ENCODE data around the gene POLR3K. TPM values are rescaled to one million over a fixed set of nuclear protein-coding genes. Genes with fewer than 3 reads are reported as not detected.

Gene POLR3K
- 37.9 to 40.1 TPM (median 38.6 TPM) in 3 replicates for total RNA-seq (2021)
- percentile 85 among the genes with signal in this experiment for Bru-seq, nascent RNA
- long read RNA-seq, experiment 1, transcript POLR3K-201 (3 exons, 1,392 nt) = major isoform, 113 of 116 reads
- long read RNA-seq, experiment 1, partial matches to known transcripts = 1 of 116 reads
- long read RNA-seq, experiment 1, other reads (novel, unspliced or antisense) = 2 of 116 reads
- long read RNA-seq, experiment 2, transcript POLR3K-201 (3 exons, 1,392 nt) = major isoform, 75 of 79 reads
- long read RNA-seq, experiment 2, partial matches to known transcripts = 4 of 79 reads
- long read RNA-seq, experiment 2, other reads (novel, unspliced or antisense) = 0 of 79 reads
- long read RNA-seq, experiment 3, transcript POLR3K-201 (3 exons, 1,392 nt) = major isoform, 47 of 48 reads
- long read RNA-seq, experiment 3, partial matches to known transcripts = 0 of 48 reads
- long read RNA-seq, experiment 3, other reads (novel, unspliced or antisense) = 1 of 48 reads

DNA sequence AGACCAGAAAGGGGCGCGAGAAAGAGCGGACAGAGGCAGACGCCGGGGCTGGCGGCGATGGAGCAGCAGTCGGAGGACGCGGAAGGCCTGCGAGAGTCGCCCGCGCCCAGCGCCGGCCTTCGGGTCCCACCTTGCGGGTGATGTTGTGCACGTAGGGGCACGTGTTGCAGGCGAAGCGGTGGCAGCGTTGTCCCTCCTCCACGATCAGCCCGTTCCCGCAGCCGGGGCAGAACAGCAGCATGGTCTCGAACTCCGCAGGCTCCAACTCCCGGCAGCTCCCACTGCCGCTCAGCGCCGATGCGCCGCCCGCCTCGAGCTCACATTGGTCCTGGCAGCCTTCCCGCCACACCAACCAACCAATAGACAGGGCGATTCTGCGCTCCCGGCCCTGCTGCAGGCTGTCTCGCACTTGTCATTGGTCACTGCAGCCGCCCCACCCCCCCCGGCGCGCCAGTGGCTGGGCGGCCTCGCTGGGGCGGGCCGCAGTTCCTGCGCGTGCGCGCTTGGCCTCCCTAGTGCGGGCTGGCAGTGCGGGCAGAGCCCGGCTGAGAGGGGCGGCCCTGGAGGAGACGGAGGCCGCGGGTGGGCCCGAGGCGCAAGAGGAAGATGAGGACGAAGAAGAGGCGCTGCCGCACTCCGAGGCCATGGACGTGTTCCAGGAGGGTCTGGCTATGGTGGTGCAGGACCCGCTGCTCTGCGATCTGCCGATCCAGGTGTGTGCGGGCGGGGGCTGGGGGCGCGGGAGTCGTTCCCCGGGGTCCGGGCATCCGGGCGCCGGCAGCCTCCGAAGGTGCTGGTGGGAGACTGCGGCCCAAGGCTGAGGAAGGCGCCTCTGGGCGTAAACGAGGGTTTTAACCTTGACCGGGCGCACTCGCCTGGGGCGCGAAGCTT, at the start of gene POLR3K, which contains the start of gene SNRNP25:
TSS of gene POLR3K (minus strand) at position 263 of the 891 bp plus-strand sequence. CDS start at position 241, 22 bp downstream.
TSS of gene SNRNP25 (plus strand) at position 483 of the 891 bp plus-strand sequence. CDS start at position 672, 189 bp downstream.
- Mint-ChIP-seq H3K4me3 (peak within 1 kb of the TSS; percentile 99), H3K27ac (peak within 1 kb of the TSS; percentile 99), H3K27me3 (ENCODE audit: low read depth) (no peaks in the 10 kb centered on the region; the same call in 1 of the 2 replicates), H3K9me3 (no peaks in the 10 kb centered on the region), H3K36me3 (peaks cover 51% of the 10 kb centered on the region), H3K4me1 (peaks cover 13% of the 10 kb centered on the region)
- CTCF ChIA-PET = interaction anchor here (0.5 to 2.5 kb wide), 18 partner anchors 8 to 309 kb away, joined by 3 to 39 read pairs (median 5); partner anchors contain the start of gene RHBDF1
- DNase-seq (ENCODE audit: low spot score) (peak; percentile 98), ATAC-seq (peak; percentile 98)
- POLR2A ChIA-PET = interaction anchor here (1.0 to 1.6 kb wide), 8 partner anchors 12 to 299 kb away, joined by 4 to 16 read pairs (median 6); partner anchors contain the start of genes AXIN1, FAM234A and RHBDF1
- TF ChIP-seq, protein P1, sequence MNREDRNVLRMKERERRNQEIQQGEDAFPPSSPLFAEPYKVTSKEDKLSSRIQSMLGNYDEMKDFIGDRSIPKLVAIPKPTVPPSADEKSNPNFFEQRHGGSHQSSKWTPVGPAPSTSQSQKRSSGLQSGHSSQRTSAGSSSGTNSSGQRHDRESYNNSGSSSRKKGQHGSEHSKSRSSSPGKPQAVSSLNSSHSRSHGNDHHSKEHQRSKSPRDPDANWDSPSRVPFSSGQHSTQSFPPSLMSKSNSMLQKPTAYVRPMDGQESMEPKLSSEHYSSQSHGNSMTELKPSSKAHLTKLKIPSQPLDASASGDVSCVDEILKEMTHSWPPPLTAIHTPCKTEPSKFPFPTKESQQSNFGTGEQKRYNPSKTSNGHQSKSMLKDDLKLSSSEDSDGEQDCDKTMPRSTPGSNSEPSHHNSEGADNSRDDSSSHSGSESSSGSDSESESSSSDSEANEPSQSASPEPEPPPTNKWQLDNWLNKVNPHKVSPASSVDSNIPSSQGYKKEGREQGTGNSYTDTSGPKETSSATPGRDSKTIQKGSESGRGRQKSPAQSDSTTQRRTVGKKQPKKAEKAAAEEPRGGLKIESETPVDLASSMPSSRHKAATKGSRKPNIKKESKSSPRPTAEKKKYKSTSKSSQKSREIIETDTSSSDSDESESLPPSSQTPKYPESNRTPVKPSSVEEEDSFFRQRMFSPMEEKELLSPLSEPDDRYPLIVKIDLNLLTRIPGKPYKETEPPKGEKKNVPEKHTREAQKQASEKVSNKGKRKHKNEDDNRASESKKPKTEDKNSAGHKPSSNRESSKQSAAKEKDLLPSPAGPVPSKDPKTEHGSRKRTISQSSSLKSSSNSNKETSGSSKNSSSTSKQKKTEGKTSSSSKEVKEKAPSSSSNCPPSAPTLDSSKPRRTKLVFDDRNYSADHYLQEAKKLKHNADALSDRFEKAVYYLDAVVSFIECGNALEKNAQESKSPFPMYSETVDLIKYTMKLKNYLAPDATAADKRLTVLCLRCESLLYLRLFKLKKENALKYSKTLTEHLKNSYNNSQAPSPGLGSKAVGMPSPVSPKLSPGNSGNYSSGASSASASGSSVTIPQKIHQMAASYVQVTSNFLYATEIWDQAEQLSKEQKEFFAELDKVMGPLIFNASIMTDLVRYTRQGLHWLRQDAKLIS (CRISPR knock-in tag; IDR thresholded peaks at IDR 0.05; ENCODE audit: borderline replicate concordance) = 0 out of 2 replicates have a peak, but pooled peaks have one; percentile 14
- TF ChIP-seq, protein P2, sequence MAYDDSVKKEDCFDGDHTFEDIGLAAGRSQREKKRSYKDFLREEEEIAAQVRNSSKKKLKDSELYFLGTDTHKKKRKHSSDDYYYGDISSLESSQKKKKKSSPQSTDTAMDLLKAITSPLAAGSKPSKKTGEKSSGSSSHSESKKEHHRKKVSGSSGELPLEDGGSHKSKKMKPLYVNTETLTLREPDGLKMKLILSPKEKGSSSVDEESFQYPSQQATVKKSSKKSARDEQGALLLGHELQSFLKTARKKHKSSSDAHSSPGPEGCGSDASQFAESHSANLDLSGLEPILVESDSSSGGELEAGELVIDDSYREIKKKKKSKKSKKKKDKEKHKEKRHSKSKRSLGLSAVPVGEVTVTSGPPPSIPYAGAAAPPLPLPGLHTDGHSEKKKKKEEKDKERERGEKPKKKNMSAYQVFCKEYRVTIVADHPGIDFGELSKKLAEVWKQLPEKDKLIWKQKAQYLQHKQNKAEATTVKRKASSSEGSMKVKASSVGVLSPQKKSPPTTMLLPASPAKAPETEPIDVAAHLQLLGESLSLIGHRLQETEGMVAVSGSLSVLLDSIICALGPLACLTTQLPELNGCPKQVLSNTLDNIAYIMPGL (CRISPR knock-in tag; IDR thresholded peaks at IDR 0.05) = peak; percentile 67; the same call in 1 of the 2 replicates
- no peak for TF ChIP-seq ZNF121 (CRISPR knock-in tag; IDR thresholded peaks at IDR 0.05)
- TF ChIP-seq, protein P3, sequence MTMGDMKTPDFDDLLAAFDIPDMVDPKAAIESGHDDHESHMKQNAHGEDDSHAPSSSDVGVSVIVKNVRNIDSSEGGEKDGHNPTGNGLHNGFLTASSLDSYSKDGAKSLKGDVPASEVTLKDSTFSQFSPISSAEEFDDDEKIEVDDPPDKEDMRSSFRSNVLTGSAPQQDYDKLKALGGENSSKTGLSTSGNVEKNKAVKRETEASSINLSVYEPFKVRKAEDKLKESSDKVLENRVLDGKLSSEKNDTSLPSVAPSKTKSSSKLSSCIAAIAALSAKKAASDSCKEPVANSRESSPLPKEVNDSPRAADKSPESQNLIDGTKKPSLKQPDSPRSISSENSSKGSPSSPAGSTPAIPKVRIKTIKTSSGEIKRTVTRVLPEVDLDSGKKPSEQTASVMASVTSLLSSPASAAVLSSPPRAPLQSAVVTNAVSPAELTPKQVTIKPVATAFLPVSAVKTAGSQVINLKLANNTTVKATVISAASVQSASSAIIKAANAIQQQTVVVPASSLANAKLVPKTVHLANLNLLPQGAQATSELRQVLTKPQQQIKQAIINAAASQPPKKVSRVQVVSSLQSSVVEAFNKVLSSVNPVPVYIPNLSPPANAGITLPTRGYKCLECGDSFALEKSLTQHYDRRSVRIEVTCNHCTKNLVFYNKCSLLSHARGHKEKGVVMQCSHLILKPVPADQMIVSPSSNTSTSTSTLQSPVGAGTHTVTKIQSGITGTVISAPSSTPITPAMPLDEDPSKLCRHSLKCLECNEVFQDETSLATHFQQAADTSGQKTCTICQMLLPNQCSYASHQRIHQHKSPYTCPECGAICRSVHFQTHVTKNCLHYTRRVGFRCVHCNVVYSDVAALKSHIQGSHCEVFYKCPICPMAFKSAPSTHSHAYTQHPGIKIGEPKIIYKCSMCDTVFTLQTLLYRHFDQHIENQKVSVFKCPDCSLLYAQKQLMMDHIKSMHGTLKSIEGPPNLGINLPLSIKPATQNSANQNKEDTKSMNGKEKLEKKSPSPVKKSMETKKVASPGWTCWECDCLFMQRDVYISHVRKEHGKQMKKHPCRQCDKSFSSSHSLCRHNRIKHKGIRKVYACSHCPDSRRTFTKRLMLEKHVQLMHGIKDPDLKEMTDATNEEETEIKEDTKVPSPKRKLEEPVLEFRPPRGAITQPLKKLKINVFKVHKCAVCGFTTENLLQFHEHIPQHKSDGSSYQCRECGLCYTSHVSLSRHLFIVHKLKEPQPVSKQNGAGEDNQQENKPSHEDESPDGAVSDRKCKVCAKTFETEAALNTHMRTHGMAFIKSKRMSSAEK (CRISPR knock-in tag; IDR thresholded peaks at IDR 0.05; ENCODE audit: borderline replicate concordance) = no peak
- TF ChIP-seq, protein P4, sequence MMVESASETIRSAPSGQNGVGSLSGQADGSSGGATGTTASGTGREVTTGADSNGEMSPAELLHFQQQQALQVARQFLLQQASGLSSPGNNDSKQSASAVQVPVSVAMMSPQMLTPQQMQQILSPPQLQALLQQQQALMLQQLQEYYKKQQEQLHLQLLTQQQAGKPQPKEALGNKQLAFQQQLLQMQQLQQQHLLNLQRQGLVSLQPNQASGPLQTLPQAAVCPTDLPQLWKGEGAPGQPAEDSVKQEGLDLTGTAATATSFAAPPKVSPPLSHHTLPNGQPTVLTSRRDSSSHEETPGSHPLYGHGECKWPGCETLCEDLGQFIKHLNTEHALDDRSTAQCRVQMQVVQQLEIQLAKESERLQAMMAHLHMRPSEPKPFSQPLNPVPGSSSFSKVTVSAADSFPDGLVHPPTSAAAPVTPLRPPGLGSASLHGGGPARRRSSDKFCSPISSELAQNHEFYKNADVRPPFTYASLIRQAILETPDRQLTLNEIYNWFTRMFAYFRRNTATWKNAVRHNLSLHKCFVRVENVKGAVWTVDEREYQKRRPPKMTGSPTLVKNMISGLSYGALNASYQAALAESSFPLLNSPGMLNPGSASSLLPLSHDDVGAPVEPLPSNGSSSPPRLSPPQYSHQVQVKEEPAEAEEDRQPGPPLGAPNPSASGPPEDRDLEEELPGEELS (CRISPR knock-in tag; IDR thresholded peaks at IDR 0.05) = peak; percentile 43; the same call in 1 of the 2 replicates
- no peak for TF ChIP-seq IRF2 (CRISPR knock-in tag; IDR thresholded peaks at IDR 0.05; ENCODE audit: borderline replicate concordance, low read depth)
- no peak for TF ChIP-seq JAZF1 (CRISPR knock-in tag; IDR thresholded peaks at IDR 0.05)
- TF ChIP-seq FOXP1 (CRISPR knock-in tag; IDR thresholded peaks at IDR 0.05; ENCODE audit: borderline replicate concordance) = peak; percentile 89
- TF ChIP-seq, protein P5, sequence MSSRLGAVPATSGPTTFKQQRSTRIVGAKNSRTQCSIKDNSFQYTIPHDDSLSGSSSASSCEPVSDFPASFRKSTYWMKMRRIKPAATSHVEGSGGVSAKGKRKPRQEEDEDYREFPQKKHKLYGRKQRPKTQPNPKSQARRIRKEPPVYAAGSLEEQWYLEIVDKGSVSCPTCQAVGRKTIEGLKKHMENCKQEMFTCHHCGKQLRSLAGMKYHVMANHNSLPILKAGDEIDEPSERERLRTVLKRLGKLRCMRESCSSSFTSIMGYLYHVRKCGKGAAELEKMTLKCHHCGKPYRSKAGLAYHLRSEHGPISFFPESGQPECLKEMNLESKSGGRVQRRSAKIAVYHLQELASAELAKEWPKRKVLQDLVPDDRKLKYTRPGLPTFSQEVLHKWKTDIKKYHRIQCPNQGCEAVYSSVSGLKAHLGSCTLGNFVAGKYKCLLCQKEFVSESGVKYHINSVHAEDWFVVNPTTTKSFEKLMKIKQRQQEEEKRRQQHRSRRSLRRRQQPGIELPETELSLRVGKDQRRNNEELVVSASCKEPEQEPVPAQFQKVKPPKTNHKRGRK (CRISPR knock-in tag; IDR thresholded peaks at IDR 0.05; ENCODE audit: borderline replicate concordance) = no peak
- TF ChIP-seq ZNF423 (CRISPR knock-in tag; IDR thresholded peaks at IDR 0.05) = no peak
- TF ChIP-seq ZNF416 (CRISPR knock-in tag; IDR thresholded peaks at IDR 0.05) = no peak
- TF ChIP-seq EMX1 (CRISPR knock-in tag; IDR thresholded peaks at IDR 0.05) = no peak
- peak; percentile 9; the same call in 1 of the 2 replicates for TF ChIP-seq ZBTB21 (CRISPR knock-in tag; IDR thresholded peaks at IDR 0.05; ENCODE audit: borderline replicate concordance)
- TF ChIP-seq ZNF232 (CRISPR knock-in tag; IDR thresholded peaks at IDR 0.05) = peak; percentile 91
- TF ChIP-seq, protein P6, sequence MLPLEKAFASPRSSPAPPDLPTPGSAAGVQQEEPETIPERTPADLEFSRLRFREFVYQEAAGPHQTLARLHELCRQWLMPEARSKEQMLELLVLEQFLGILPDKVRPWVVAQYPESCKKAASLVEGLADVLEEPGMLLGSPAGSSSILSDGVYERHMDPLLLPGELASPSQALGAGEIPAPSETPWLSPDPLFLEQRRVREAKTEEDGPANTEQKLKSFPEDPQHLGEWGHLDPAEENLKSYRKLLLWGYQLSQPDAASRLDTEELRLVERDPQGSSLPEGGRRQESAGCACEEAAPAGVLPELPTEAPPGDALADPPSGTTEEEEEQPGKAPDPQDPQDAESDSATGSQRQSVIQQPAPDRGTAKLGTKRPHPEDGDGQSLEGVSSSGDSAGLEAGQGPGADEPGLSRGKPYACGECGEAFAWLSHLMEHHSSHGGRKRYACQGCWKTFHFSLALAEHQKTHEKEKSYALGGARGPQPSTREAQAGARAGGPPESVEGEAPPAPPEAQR (CRISPR knock-in tag; IDR thresholded peaks at IDR 0.05) = no peak
- peak; percentile 51 for TF ChIP-seq TEAD1 (CRISPR knock-in tag; IDR thresholded peaks at IDR 0.05)
- TF ChIP-seq SMAD4 (CRISPR knock-in tag; IDR thresholded peaks at IDR 0.05) = no peak
- no peak for TF ChIP-seq ZNF671 (CRISPR knock-in tag; IDR thresholded peaks at IDR 0.05)
- no peak for TF ChIP-seq GRHL2 (CRISPR knock-in tag; IDR thresholded peaks at IDR 0.05; ENCODE audit: insufficient replicate concordance, severe bottlenecking)
